H1 (cell line): Measurements from ENCODE around the gene TP53I13. TPM values are rescaled to one million over a fixed set of nuclear protein-coding genes. Genes with fewer than 3 reads are reported as not detected.

Experiments
- CTCF ChIA-PET: fragments of 300-600 bp; sonication (Branson Sonifier 250); formaldehyde crosslinking; loops from one replicate; lab custom pipeline; 2021; ENCODE audit not compliant: partially characterized antibody; lab: Charles Lee
- POLR2A ChIA-PET: fragments of 300-600 bp; sonication (Branson Sonifier 250); formaldehyde crosslinking; loops from one replicate; lab custom pipeline; 2021; ENCODE audit warnings: inconsistent platforms; ENCODE audit not compliant: partially characterized antibody; lab: Charles Lee
- DNase-seq, 2 experiments: peaks; one replicate each; pipeline versions ENCODE4 v3.0.0 to v3.0.0-alpha.2; 2010 to 2022; ENCODE audit warnings: low spot score in 2 of 2, low read depth in 1 of 2, mixed read lengths in 1 of 2
- FAIRE-seq: peaks from 2 replicates; lab custom pipeline; 2011; peaks lifted over from hg19 to GRCh38; lab: Jason Lieb, UNC
- H2AFZ ChIP-seq: 2 replicates; pipeline ENCODE4 v1.8.1; 2012; ENCODE audit warnings: low read length, inconsistent platforms
- H2AK5ac ChIP-seq: 2 replicates; pipeline ENCODE4 v1.6.1; 2013; ENCODE audit warnings: low read depth, low read length
- H2BK120ac ChIP-seq: replicated peaks from 2 replicates; pipeline ENCODE3; 2013; ENCODE audit warnings: low read depth, low read length, inconsistent platforms
- H2BK12ac ChIP-seq: 2 replicates; pipeline ENCODE4 v1.6.1; 2013; ENCODE audit warnings: low read depth, low read length
- H2BK15ac ChIP-seq: 2 replicates; pipeline ENCODE4 v1.6.1; 2013; ENCODE audit warnings: low read length
- H2BK20ac ChIP-seq: 2 replicates; pipeline ENCODE4 v1.6.1; 2013; ENCODE audit warnings: low read length
- H2BK5ac ChIP-seq: 2 replicates; pipeline ENCODE4 v1.6.1; 2013; ENCODE audit warnings: low read depth, low read length
- H3K14ac ChIP-seq: 2 replicates; pipeline ENCODE4 v1.6.1; 2013; ENCODE audit warnings: inconsistent platforms; ENCODE audit not compliant: insufficient read length
- H3K18ac ChIP-seq: 2 replicates; pipeline ENCODE4 v1.6.1; 2013; ENCODE audit warnings: low read length; ENCODE audit errors: extremely low read depth
- H3K23ac ChIP-seq: 2 replicates; pipeline ENCODE4 v1.6.1; 2013; ENCODE audit warnings: inconsistent platforms; ENCODE audit not compliant: insufficient read length
- H3K23me2 ChIP-seq: 2 replicates; pipeline ENCODE4 v1.6.1; 2013; ENCODE audit warnings: low read depth, low read length
- H3K27ac ChIP-seq: 2 replicates; pipeline ENCODE4 v1.6.1; 2011; ENCODE audit warnings: low read depth, low read length, inconsistent platforms
- H3K27me3 ChIP-seq, 4 experiments: replicated peaks in 1 of 4; 1 replicate in 1 of 4; 2 replicates in 3 of 4; pipeline versions ENCODE4 v1.6.1 to v1.8.1; 2011 to 2013; ENCODE audit warnings: low read length in 3 of 4, mild to moderate bottlenecking in 3 of 4, inconsistent platforms in 2 of 4, mixed read lengths in 2 of 4, moderate library complexity in 1 of 4; ENCODE audit not compliant: control insufficient read depth in 3 of 4, insufficient read depth in 3 of 4; ENCODE audit errors: extremely low read depth in 1 of 4
- H3K36me3 ChIP-seq, 4 experiments: 2 replicates each; pipeline versions ENCODE4 v1.6.1 to v1.8.1; 2011 to 2013; ENCODE audit warnings: mild to moderate bottlenecking in 4 of 4, low read length in 3 of 4, moderate library complexity in 2 of 4, control low read depth in 1 of 4, inconsistent platforms in 1 of 4; ENCODE audit not compliant: insufficient read depth in 4 of 4, control insufficient read depth in 2 of 4
- H3K4ac ChIP-seq: replicated peaks from 2 replicates; pipeline ENCODE3; 2013; ENCODE audit warnings: low read length, low read depth, mixed read lengths, inconsistent platforms; ENCODE audit not compliant: insufficient read length
- H3K4me1 ChIP-seq, 4 experiments: replicated peaks in 1 of 4; 1 replicate in 1 of 4; 2 replicates in 3 of 4; pipeline versions ENCODE4 v1.6.1 to v1.8.1; 2011 to 2013; ENCODE audit warnings: low read length in 3 of 4, inconsistent platforms in 2 of 4, mixed read lengths in 1 of 4; ENCODE audit not compliant: insufficient read depth in 4 of 4, control insufficient read depth in 3 of 4
- H3K4me2 ChIP-seq, 2 experiments: 2 replicates each; pipeline versions ENCODE4 v1.6.1 to v1.8.1; 2011 to 2013; ENCODE audit warnings: low read depth in 2 of 2, low read length in 2 of 2, control low read depth in 1 of 2, inconsistent platforms in 1 of 2, mild to moderate bottlenecking in 1 of 2; ENCODE audit not compliant: insufficient read depth in 1 of 2
- H3K4me3 ChIP-seq, 4 experiments: fragments of 200-600, 300-600 bp in 1 of 4; sonication (generic), shearing (Covaris generic), sonication (Bioruptor Twin) in 1 of 4; 2 replicates each; pipeline versions ENCODE4 v1.5.1 to v1.8.1; 2011 to 2016; ENCODE audit warnings: low read length in 4 of 4, low read depth in 3 of 4, control low read depth in 2 of 4, inconsistent platforms in 2 of 4, mild to moderate bottlenecking in 2 of 4, mixed read lengths in 1 of 4, moderate library complexity in 1 of 4; ENCODE audit not compliant: insufficient read depth in 2 of 4; ENCODE audit errors: extremely low read depth in 1 of 4
- H3K56ac ChIP-seq: replicated peaks from 2 replicates; pipeline ENCODE3; 2013; ENCODE audit warnings: low read depth, mild to moderate bottlenecking, mixed read lengths, low read length, inconsistent platforms; ENCODE audit not compliant: insufficient read length
- H3K79me1 ChIP-seq: 2 replicates; pipeline ENCODE4 v1.6.1; 2013; ENCODE audit warnings: low read depth, low read length, control low read depth
- H3K79me2 ChIP-seq, 2 experiments: 2 replicates each; pipeline versions ENCODE4 v1.6.1 to v1.8.1; 2012 to 2013; ENCODE audit warnings: low read length in 2 of 2, mild to moderate bottlenecking in 2 of 2, inconsistent platforms in 1 of 2; ENCODE audit not compliant: insufficient read depth in 2 of 2, control insufficient read depth in 1 of 2
- H3K9ac ChIP-seq, 4 experiments: replicated peaks in 1 of 4; 1 replicate in 1 of 4; 2 replicates in 3 of 4; pipeline versions ENCODE4 v1.6.1 to v1.8.1; 2011 to 2013; ENCODE audit warnings: low read depth in 3 of 4, low read length in 3 of 4, control low read depth in 2 of 4, mild to moderate bottlenecking in 2 of 4, moderate library complexity in 2 of 4, inconsistent platforms in 1 of 4; ENCODE audit errors: extremely low read depth in 1 of 4
- H3K9me3 ChIP-seq, 2 experiments: 2 replicates each; pipeline versions ENCODE4 v1.6.1 to v1.8.1; 2012 to 2013; ENCODE audit warnings: mild to moderate bottlenecking in 2 of 2, moderate library complexity in 2 of 2, control low read depth in 1 of 2, inconsistent platforms in 1 of 2, low read depth in 1 of 2, low read length in 1 of 2, mixed read lengths in 1 of 2; ENCODE audit not compliant: insufficient read depth in 2 of 2
- H4K20me1 ChIP-seq, 2 experiments: replicated peaks in 1 of 2; 2 replicates each; pipeline versions ENCODE3 to v1.8.1; 2011 to 2013; ENCODE audit warnings: inconsistent platforms in 2 of 2, low read length in 2 of 2, mild to moderate bottlenecking in 1 of 2; ENCODE audit not compliant: insufficient read depth in 2 of 2, control insufficient read depth in 1 of 2
- H4K5ac ChIP-seq: 2 replicates; pipeline ENCODE4 v1.6.1; 2013; ENCODE audit warnings: low read length, low read depth, mixed read lengths, inconsistent platforms; ENCODE audit not compliant: insufficient read length
- H4K8ac ChIP-seq: 2 replicates; pipeline ENCODE4 v1.8.0; 2013; ENCODE audit warnings: mild to moderate bottlenecking, moderate library complexity, low read length, inconsistent platforms; ENCODE audit not compliant: insufficient read depth; ENCODE audit errors: extremely low read depth
- H4K91ac ChIP-seq: replicated peaks from 2 replicates; pipeline ENCODE3; 2013; ENCODE audit warnings: low read length, mixed read lengths, inconsistent platforms; ENCODE audit not compliant: insufficient read length
- ASH2L ChIP-seq: fragments of 200-600, 300-600 bp; sonication (generic); IDR thresholded peaks from one replicate; pipeline ENCODE4 v1.7.1; 2017; ENCODE audit warnings: low read length
- CHD1 ChIP-seq: IDR thresholded peaks from 2 replicates; pipeline ENCODE4 v1.6.1; 2012; ENCODE audit warnings: low read depth, low read length, improper control_type of control experiment
- FOSL1 ChIP-seq: IDR thresholded peaks from 2 replicates; pipeline ENCODE4 v1.6.1; 2011; ENCODE audit warnings: mild to moderate bottlenecking, low read depth, low read length, moderate library complexity; ENCODE audit not compliant: insufficient read depth
- GABPA ChIP-seq: IDR thresholded peaks from 2 replicates; pipeline ENCODE4 v1.6.1; 2011; ENCODE audit warnings: mild to moderate bottlenecking, low read length, moderate library complexity, borderline replicate concordance; ENCODE audit not compliant: insufficient read depth
- GTF2F1 ChIP-seq: IDR thresholded peaks from 2 replicates; pipeline ENCODE4 v1.6.1; 2012; ENCODE audit warnings: low read depth, low read length, improper control_type of control experiment, borderline replicate concordance
- JUN ChIP-seq: IDR thresholded peaks from 2 replicates; pipeline ENCODE4 v1.6.1; 2011; ENCODE audit warnings: low read depth, mild to moderate bottlenecking, improper control_type of control experiment, low read length
- SIN3A ChIP-seq, 2 experiments: IDR thresholded peaks in 1 of 2; conservative IDR thresholded peaks in 1 of 2; 2 replicates each; pipeline ENCODE4 v1.6.1; 2011 to 2012; ENCODE audit warnings: low read length in 2 of 2, improper control_type of control experiment in 1 of 2, low read depth in 1 of 2, mild to moderate bottlenecking in 1 of 2
- TAF7 ChIP-seq: optimal IDR thresholded peaks from 2 replicates; pipeline ENCODE3; 2011; ENCODE audit warnings: low read depth, mild to moderate bottlenecking, inconsistent platforms, low read length, moderate library complexity, borderline replicate concordance
- YY1 ChIP-seq: IDR thresholded peaks from 2 replicates; pipeline ENCODE4 v1.6.1; 2011; ENCODE audit warnings: low read depth, mild to moderate bottlenecking, low read length
- WGBS, 2 experiments: shearing (Covaris generic) in 1 of 2; methylation state at CpG; one replicate each; pipeline versions ENCODE4 v1.1.6 to v1.1.7; 2013 to 2015; ENCODE audit warnings: low lambda C conversion rate in 2 of 2, mixed read lengths in 2 of 2, inconsistent platforms in 1 of 2, low coverage in 1 of 2, missing lambda C conversion rate in 1 of 2; ENCODE audit not compliant: insufficient replicate concordance in 2 of 2, insufficient coverage in 1 of 2, insufficient read length in 1 of 2; ENCODE audit errors: extremely low coverage in 1 of 2, missing lambda C conversion rate in 1 of 2; 5-methylcytosine and 5-hydroxymethylcytosine counted together
- polyA plus RNA-seq, 7 experiments: library from polyadenylated mRNA; depleted of rRNA in 3 of 7; stranded (reverse) in 5 of 7; unstranded in 2 of 7; fragments of >200 nt in 5 of 7; fragments of 200-250 nt in 2 of 7; gene quantifications; 1 replicate in 5 of 7; 2 replicates in 1 of 7; 4 replicates in 1 of 7; pipeline versions ENCODE4 v1.2.1 to v1.2.3, GENCODE V29; 2011 to 2013; ENCODE audit warnings: missing spikeins in 2 of 7, mixed read lengths in 2 of 7
- total RNA-seq: library from RNA; stranded (reverse); fragmentation: NEBNext Ultra II Directional; extraction: Animal tissue kit (Norgen Biotek cat#: 25700); gene quantifications from 2 replicates; pipeline ENCODE4 v1.2.1, GENCODE V29; 2021

Gene TP53I13
- total and polyA plus RNA-seq, 2 of the 8 experiments (the other 6 are each of a cell fraction or from before 2014, with no cell fraction given): 22.4 to 35.7 TPM

GRCh38 chr17:29612094-29612403 lies 43.5 kb downstream of the TP53I13 start:
- Histone ChIP-seq H3K9me3 (peaks cover 0 to 11% of the 10 kb centered on the region in 2 experiments; a peak in 1 of 4 replicates), H4K91ac (no peak overlapping the region), H4K5ac (no peak overlapping the region), H2AFZ (no peak overlapping the region), H3K27ac (no peak overlapping the region), H3K56ac (no peak overlapping the region), H2BK5ac (no peak overlapping the region), H3K79me1 (peaks cover 2% of the 10 kb centered on the region; the same call in 1 of the 2 replicates), H3K36me3 (peaks cover 0 to 7% (median 0%) of the 10 kb centered on the region in 4 experiments; a peak in 1 of 8 replicates), H3K9ac (no peak overlapping the region), H3K23me2 (peaks cover 11% of the 10 kb centered on the region), H4K20me1 (peaks cover 5% of the 10 kb centered on the region in 2 experiments), H3K79me2 (no peaks in the 10 kb centered on the region), H3K14ac (no peak overlapping the region), H4K8ac (no peak overlapping the region), H3K23ac (no peak overlapping the region), H2BK120ac (no peak overlapping the region), H2BK12ac (no peak overlapping the region), H3K18ac (no peak overlapping the region), H3K27me3 (peaks cover 14 to 36% (median 29%) of the 10 kb centered on the region in 4 experiments), H2AK5ac (no peak overlapping the region), H2BK15ac (no peak overlapping the region), H2BK20ac (no peak overlapping the region), H3K4me3 (no peak overlapping the region), H3K4me1 (peaks cover 10 to 29% (median 22%) of the 10 kb centered on the region in 4 experiments), H3K4me2 (no peak overlapping the region), H3K4ac (no peak overlapping the region)
- WGBS, 2 experiments: 96% methylated on average over 12 of the region's 12 CpGs; no CpG with 5 or more reads in 1 of the 2 experiments
- no peak for TF ChIP-seq TAF7
- TF ChIP-seq GABPA: no peak
- no peak for TF ChIP-seq SIN3A (conservative IDR thresholded peaks at IDR 0.05 in 1 of 2, IDR thresholded peaks at IDR 0.05 in 1 of 2; ENCODE audit: low read depth in 1 of 2, low read length in 2 of 2)
- TF ChIP-seq ASH2L: no peak
- no peak for TF ChIP-seq FOSL1
- no peak for TF ChIP-seq YY1
- TF ChIP-seq GTF2F1: no peak
- TF ChIP-seq JUN: no peak
- no peak for TF ChIP-seq CHD1
- CTCF ChIA-PET: interaction anchor here (0.8 to 12.8 kb wide), 5 partner anchors 11 to 43 kb away, joined by 3 to 99 read pairs (median 6); partner anchors contain the start of genes ABHD15, ANKRD13B and TP53I13
- POLR2A ChIA-PET: interaction anchor here (1.6 kb wide), 1 partner anchor 20 kb away, joined by 4 read pairs; no protein-coding TSS in a partner anchor
- DNase-seq: no peak
- FAIRE-seq: no peak
